Fibroblast of skin of abdomen (primary cell): ENCODE data around the gene CEP295NL.
A peak's percentile ranks its signal among the peaks of the same experiment; 100 is the strongest.
"Not testable (repeated sequence)": the region's sequence is repeated elsewhere in the genome, so short reads cannot be mapped to it uniquely, and the experiment has no call there.

ENCODE experiments used
- DNase-seq: peaks from one replicate; pipeline ENCODE4 v3.0.0-alpha.2; 2013

Gene CEP295NL

GRCh38 chr17:78929908-78930775, 27.1 kb upstream of the CEP295NL start:
- DNase-seq = no peak

- DNase-seq = peak; percentile 71
Observed at GRCh38 chr17:78925662-78926555, 22.9 kb upstream of the CEP295NL start.

GRCh38 chr17:78925234-78925633, 22.2 kb upstream of the CEP295NL start, which contains the start of gene TIMP2:
Gene TIMP2 (minus strand): TSS chr17:78925387. CDS start chr17:78925088, 299 bp downstream.
- DNase-seq = peak; percentile 90

DNA sequence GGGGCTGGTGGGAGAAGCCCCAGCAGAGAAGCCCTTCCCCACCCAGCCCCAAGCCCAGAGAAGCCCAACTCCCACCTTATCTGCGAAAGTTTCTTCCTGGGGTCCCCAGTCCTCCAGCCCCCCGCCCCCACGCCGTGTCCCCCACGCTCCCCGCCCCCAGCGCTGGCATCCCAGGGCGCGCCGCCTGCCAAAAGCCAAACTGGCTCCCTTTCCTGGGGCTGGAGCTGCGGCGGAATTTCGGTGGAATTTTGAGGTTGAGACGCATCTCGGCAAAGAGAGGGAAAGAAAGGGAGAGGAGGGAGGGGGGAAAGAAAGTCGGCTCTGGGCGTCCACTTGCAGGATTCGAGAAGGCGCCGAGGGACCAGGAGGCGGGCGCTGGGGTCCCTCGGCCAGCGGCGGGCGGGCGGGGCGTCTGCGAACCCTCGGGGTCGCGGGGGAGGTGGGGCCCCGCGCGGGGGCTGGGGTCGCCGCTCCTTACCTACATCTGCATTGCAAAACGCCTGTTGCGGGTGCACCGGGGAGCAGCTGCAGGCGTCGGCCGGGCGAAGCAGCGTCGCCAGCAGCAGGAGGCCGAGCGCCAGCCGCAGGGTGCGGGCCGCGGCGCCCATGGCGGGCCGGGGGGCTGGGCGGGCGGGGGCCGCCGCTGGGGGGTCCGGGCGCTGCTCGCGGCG, 21.6 kb upstream of the CEP295NL start:
- DNase-seq = peak; percentile 48

DNA sequence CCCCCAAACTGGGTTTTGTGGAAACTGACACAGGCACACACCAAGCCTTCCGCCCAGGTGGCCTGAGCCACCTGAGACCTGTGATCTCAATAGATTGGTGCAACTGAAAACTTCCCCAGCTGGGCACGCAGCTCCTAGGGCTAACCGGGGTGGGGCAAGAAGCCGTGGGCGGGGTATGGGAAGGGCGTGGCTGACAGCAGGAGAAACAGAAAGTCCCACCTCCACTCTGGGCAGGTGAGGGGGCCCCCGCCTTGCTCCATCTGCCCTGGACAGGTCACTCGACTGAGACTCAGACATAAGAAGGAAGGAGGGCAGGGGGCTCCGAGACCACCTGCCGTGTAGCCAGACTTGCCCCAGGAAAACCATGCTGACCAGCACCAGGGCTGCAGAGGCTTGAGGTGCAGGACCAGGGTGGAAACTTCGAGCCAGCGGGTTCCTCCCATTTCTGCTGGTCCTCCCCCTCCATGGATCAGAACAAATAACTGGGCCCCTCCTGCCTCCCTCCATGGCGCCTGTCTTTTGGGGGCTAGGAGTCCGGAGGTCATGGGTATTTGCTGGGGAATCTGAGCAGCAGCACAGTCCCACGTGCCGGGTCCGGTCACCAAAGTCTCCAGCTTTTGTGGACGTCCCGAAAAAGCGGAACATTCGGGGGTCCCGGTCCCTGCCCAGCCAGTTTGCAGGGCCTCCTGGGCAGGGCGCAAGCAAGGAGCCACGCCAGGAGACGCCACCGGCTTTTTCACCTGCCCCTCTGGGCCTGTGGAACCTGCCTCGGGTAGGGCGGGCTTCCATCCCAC, 20.9 kb upstream of the CEP295NL start:
- no peak for DNase-seq

DNA sequence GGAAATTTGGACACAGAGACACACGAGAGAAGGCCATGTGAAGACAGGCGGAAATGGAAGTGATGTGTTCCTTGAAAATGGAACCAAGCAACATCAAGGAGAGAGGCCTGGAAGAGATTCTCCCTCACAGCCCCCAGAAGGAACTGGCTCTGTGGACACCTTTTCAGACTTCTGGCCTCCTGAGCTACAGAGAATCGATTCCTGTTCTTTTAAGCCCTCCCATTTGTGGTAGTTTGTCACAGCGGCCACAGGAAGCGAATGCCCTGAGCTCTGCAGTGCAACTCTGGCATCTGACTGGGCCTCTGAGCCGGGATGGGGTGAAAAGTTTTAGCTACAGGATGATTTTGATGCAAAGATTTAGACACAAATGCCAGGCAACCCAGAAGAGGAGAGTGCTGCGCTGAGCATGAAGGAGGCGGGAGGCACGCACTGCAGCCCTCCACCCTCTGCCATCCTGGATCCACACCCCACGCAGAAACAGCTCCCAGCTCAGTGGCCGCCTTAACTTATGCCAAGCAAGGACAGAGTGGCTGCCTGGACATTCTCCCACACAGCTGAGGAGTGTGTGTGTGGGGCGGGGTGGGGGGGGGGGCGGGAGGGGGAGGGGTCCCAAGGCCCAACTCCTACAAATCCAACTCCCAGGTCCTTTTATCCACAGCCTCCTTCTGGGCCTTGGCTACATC, 20.0 kb upstream of the CEP295NL start:
- no peak for DNase-seq

GRCh38 chr17:78921437-78921971, 18.5 kb upstream of the CEP295NL start:
- no peak for DNase-seq

- DNase-seq = no peak
Observed at GRCh38 chr17:78920528-78920927, 17.5 kb upstream of the CEP295NL start.

- no peak for DNase-seq
Observed at GRCh38 chr17:78919861-78920450, 17.0 kb upstream of the CEP295NL start.

- no peak for DNase-seq
Observed at GRCh38 chr17:78918979-78919378, 16.0 kb upstream of the CEP295NL start.

GRCh38 chr17:78917451-78918275, 14.7 kb upstream of the CEP295NL start:
- DNase-seq = no peak

- peak; percentile 36 for DNase-seq
Observed at GRCh38 chr17:78915872-78916632, 13.1 kb upstream of the CEP295NL start.

DNA sequence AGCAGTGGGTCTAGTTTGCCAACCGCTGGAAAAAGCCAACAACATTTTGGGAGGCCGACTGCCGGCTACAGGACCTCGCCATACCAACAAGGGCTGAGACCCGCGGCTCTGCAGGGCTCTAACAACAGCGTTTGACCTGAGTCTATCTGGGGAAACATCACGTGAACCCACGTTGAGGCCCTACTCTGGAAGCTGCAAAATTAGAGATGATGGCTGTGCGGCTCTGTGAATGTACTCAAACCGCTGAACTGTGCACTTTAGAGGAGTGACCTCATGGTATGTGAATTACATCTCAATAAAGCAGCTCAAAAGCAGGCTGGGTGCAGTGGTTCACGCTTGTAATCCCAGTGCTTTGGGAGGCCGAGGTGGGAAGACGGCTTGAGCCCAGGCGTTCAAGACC, 10.1 kb upstream of the CEP295NL start:
- no peak for DNase-seq

GRCh38 chr17:78912082-78912481, 9.1 kb upstream of the CEP295NL start:
- DNase-seq = no peak

DNA sequence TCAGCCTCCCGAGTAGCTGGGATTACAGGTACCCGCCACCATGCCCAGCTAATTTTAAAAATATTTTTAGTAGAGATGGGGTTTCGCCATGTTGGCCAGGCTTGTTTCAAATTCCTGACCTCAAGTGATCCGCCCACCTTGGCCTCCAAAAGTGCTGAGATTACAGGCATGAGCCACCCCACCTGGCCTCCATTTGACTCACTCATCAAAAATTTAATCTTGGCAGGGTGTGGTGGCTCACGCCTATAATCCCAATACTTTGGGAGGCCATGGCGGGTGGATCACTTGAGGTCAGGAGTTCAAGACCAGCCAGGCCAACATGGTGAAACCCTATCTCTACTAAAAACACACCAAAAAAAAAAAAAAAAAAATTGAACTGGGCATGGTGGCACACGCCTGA, 8.5 kb upstream of the CEP295NL start:
- DNase-seq = not testable (repeated sequence)

DNA sequence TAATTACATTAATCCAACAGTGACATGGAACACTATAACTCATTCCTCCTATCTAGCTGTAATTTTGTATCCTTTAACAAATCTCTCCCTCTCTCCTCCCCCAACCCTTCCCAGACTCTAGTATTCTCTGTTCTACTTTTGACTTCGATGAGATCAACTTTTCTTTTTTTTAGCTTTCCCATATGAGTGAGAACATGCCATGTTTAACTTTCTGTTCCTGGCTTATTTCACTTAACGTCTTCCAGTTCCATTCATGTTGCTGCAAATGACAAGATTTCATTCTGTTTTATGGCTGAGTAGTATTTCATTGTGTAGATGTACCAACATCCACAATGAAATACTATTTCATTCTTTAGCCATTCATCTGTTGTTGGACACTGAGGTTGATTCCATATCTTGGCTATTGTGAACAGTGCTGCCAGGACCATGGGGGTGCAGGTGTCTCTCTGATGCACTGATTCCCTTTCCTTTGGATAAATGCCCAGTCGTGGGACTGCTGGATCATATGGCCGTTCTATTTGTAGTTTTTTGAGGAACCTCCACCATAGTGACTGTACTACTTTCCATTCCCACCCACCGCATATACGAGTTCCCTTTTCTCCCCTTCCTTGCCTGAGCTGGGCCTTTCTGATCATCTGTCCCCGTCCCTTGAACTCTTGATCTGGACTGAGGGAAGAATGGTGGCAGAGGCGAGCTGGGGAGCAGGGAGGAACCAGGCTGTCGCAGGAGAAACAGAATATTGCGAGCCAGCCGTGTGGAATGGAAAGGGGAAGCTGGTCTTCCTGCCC, 7.7 kb upstream of the CEP295NL start:
- DNase-seq = no peak

- no peak for DNase-seq
Observed at GRCh38 chr17:78908426-78908825, 5.4 kb upstream of the CEP295NL start.

- DNase-seq = no peak
Observed at GRCh38 chr17:78905541-78905940, 2.5 kb upstream of the CEP295NL start.
